HepG2 (cell line): Measurements from ENCODE around the gene ATOSB. TPM values are rescaled to one million over a fixed set of nuclear protein-coding genes. Genes with fewer than 3 reads are reported as not detected.

Experiments
- ELF3 ChIP-seq: IDR thresholded peaks from 2 replicates; pipeline ENCODE4 v1.6.1; 2016; ENCODE audit warnings: missing genetic modification reagents, missing compliant biosample characterization
- FOXK1 ChIP-seq: sonication (generic); formaldehyde crosslinking; IDR thresholded peaks from 2 replicates; pipeline ENCODE4 v1.4.0; 2020; ENCODE audit warnings: low read depth, missing genetic modification reagents, borderline replicate concordance
- GABPB1 ChIP-seq: IDR thresholded peaks from 2 replicates; pipeline ENCODE4 v1.6.1; 2016; ENCODE audit warnings: mild to moderate bottlenecking, missing genetic modification reagents, moderate library complexity, missing compliant biosample characterization
- HNRNPUL1 ChIP-seq: fragments of 200-400 bp; formaldehyde crosslinking; IDR thresholded peaks from 2 replicates; pipeline ENCODE4 v1.6.1; 2017; ENCODE audit warnings: low read depth, mild to moderate bottlenecking, low read length, moderate library complexity
- KAT8 ChIP-seq: IDR thresholded peaks from 2 replicates; pipeline ENCODE4 v1.6.1; 2016; ENCODE audit warnings: missing genetic modification reagents, missing compliant biosample characterization
- KDM3A ChIP-seq: IDR thresholded peaks from 2 replicates; pipeline ENCODE4 v1.6.1; 2018; ENCODE audit warnings: low read depth, missing compliant biosample characterization
- KDM6A ChIP-seq: IDR thresholded peaks from 2 replicates; pipeline ENCODE4 v1.6.1; 2016; ENCODE audit warnings: low read depth
- MLLT10 ChIP-seq: sonication (generic); formaldehyde crosslinking; IDR thresholded peaks from 2 replicates; pipeline ENCODE4 v1.4.0; 2020; ENCODE audit warnings: missing genetic modification reagents
- MYC ChIP-seq: sonication (generic); formaldehyde crosslinking; IDR thresholded peaks from 2 replicates; pipeline ENCODE4 v1.9.0; 2021; ENCODE audit warnings: missing genetic modification reagents, borderline replicate concordance
- NRL ChIP-seq: sonication (generic); formaldehyde crosslinking; IDR thresholded peaks from 2 replicates; pipeline ENCODE4 v1.5.0; 2020; ENCODE audit warnings: missing genetic modification reagents, mild to moderate bottlenecking, moderate library complexity, borderline replicate concordance
- PAX8 ChIP-seq: sonication (generic); formaldehyde crosslinking; IDR thresholded peaks from 2 replicates; pipeline ENCODE4 v1.8.0; 2022; ENCODE audit warnings: mild to moderate bottlenecking, missing genetic modification reagents, borderline replicate concordance
- PITX1 ChIP-seq: sonication (generic); formaldehyde crosslinking; IDR thresholded peaks from 2 replicates; pipeline ENCODE4 v1.5.1; 2020; ENCODE audit warnings: mild to moderate bottlenecking, missing genetic modification reagents
- PPARG ChIP-seq: conservative IDR thresholded peaks from 2 replicates; pipeline ENCODE4 v1.6.1; 2016; ENCODE audit warnings: missing biosample characterization, missing genetic modification reagents
- SNAPC2 ChIP-seq: sonication (generic); formaldehyde crosslinking; IDR thresholded peaks from 2 replicates; pipeline ENCODE4 v1.8.1; 2022; ENCODE audit warnings: mild to moderate bottlenecking, missing genetic modification reagents
- SP4 ChIP-seq: sonication (generic); formaldehyde crosslinking; IDR thresholded peaks from 2 replicates; pipeline ENCODE4 v1.8.1; 2023; ENCODE audit warnings: mild to moderate bottlenecking, missing genetic modification reagents
- SPEN ChIP-seq: sonication (generic); formaldehyde crosslinking; IDR thresholded peaks from 2 replicates; pipeline ENCODE4 v1.5.1; 2020; ENCODE audit warnings: low read depth, mild to moderate bottlenecking, missing genetic modification reagents
- TFDP2 ChIP-seq: sonication (generic); formaldehyde crosslinking; IDR thresholded peaks from 2 replicates; pipeline ENCODE4 v1.4.0; 2020; ENCODE audit warnings: missing genetic modification reagents
- TOPORS ChIP-seq: sonication (generic); formaldehyde crosslinking; IDR thresholded peaks from 2 replicates; pipeline ENCODE4 v1.8.0; 2023; ENCODE audit warnings: mild to moderate bottlenecking, missing genetic modification reagents
- ZFX ChIP-seq: sonication (generic); formaldehyde crosslinking; IDR thresholded peaks from 2 replicates; pipeline ENCODE4 v1.4.0; 2020; ENCODE audit warnings: mild to moderate bottlenecking, low read depth, missing genetic modification reagents, moderate library complexity
- ZNF121 ChIP-seq: sonication (generic); formaldehyde crosslinking; IDR thresholded peaks from 2 replicates; pipeline ENCODE4 v1.5.0; 2020; ENCODE audit warnings: mild to moderate bottlenecking, missing genetic modification reagents
- ZNF18 ChIP-seq: sonication (generic); formaldehyde crosslinking; IDR thresholded peaks from 2 replicates; pipeline ENCODE4 v1.8.0; 2022; ENCODE audit warnings: mild to moderate bottlenecking, missing genetic modification reagents; ENCODE audit not compliant: insufficient replicate concordance
- ZNF331 ChIP-seq: sonication (generic); formaldehyde crosslinking; IDR thresholded peaks from 2 replicates; pipeline ENCODE4 v1.4.0; 2020; ENCODE audit warnings: missing genetic modification reagents
- ZNF441 ChIP-seq: sonication (generic); formaldehyde crosslinking; IDR thresholded peaks from 2 replicates; pipeline ENCODE4 v1.7.0; 2021; ENCODE audit warnings: missing genetic modification reagents, borderline replicate concordance
- ZNF619 ChIP-seq: sonication (generic); formaldehyde crosslinking; IDR thresholded peaks from 2 replicates; pipeline ENCODE4 v1.4.0; 2020; ENCODE audit warnings: mild to moderate bottlenecking, missing genetic modification reagents
- ZNF644 ChIP-seq: IDR thresholded peaks from 2 replicates; pipeline ENCODE4 v1.6.1; 2016; ENCODE audit warnings: low read depth
- ZNF772 ChIP-seq: sonication (generic); formaldehyde crosslinking; IDR thresholded peaks from 2 replicates; pipeline ENCODE4 v1.5.0; 2020; ENCODE audit warnings: mild to moderate bottlenecking, missing genetic modification reagents
- polyA plus RNA-seq, 8 experiments: library from polyadenylated mRNA; depleted of rRNA in 3 of 8; stranded (reverse) in 7 of 8; unstranded in 1 of 8; fragments of >200 nt; fragmentation: Illumina TruSeq in 4 of 8; extraction: Trizol in 4 of 8; gene quantifications; 2 replicates each; pipeline versions ENCODE4 v1.2.1 to v1.2.3, GENCODE V29; 2011 to 2016; ENCODE audit warnings: low read depth in 4 of 8, missing spikeins in 1 of 8, mixed read lengths in 1 of 8; ENCODE audit not compliant: insufficient read depth in 1 of 8
- total RNA-seq, 5 experiments: library from RNA; depleted of rRNA; stranded (reverse); fragments of >200 nt; fragmentation: Illumina TruSeq; extraction: Trizol; gene quantifications; 2 replicates each; pipeline ENCODE4 v1.2.3, GENCODE V29; 2016; ENCODE audit warnings: low read depth in 1 of 5
- TF ChIP-seq, protein P1 (sequence below): sonication (generic); formaldehyde crosslinking; IDR thresholded peaks from 2 replicates; pipeline ENCODE4 v1.9.0; 2022; ENCODE audit warnings: low read depth, missing genetic modification reagents

ATOSB gene
- total and polyA plus RNA-seq, 2 of the 13 experiments (the other 11 are each of a cell fraction or from before 2014, with no cell fraction given) = 1.9 to 6.4 TPM

GRCh38 chr9:35115680-35116538, at the start of gene ATOSB (continued):
- TF ChIP-seq ZNF331 (CRISPR knock-in tag) (no peak), ZNF644 (CRISPR knock-in tag) (no peak), FOXK1 (CRISPR knock-in tag) (no peak), ZFX (CRISPR knock-in tag) (0 out of 2 replicates have a peak, but pooled peaks have one; percentile 14), HNRNPUL1 (no peak), KDM3A (no peak), SPEN (CRISPR knock-in tag) (0 out of 2 replicates have a peak, but pooled peaks have one; percentile 32), SP4 (CRISPR knock-in tag) (peak; percentile 79), ZNF772 (peak; percentile 32; the same call in 1 of the 2 replicates), TOPORS (no peak), PITX1 (CRISPR knock-in tag) (no peak; the same call in 1 of the 2 replicates), ZNF121 (no peak), PAX8 (0 out of 2 replicates have a peak, but pooled peaks have one; percentile 9), KAT8 (CRISPR knock-in tag) (0 out of 2 replicates have a peak, but pooled peaks have one; percentile 0), GABPB1 (peak; percentile 65; the same call in 1 of the 2 replicates), ZNF18 (peak; percentile 43), MYC (peak; percentile 46; the same call in 1 of the 2 replicates), ELF3 (CRISPR knock-in tag) (peak; percentile 27; the same call in 1 of the 2 replicates), ZNF619 (CRISPR knock-in tag) (0 out of 2 replicates have a peak, but pooled peaks have one; percentile 47), PPARG (no peak), NRL (CRISPR knock-in tag) (peak; percentile 9; the same call in 1 of the 2 replicates), KDM6A (CRISPR knock-in tag) (no peak), TFDP2 (CRISPR knock-in tag) (peak; percentile 31; the same call in 1 of the 2 replicates), ZNF441 (CRISPR knock-in tag) (peak; percentile 75; the same call in 1 of the 2 replicates), SNAPC2 (CRISPR knock-in tag) (no peak), MLLT10 (CRISPR knock-in tag) (no peak)
- TF ChIP-seq, protein P1, sequence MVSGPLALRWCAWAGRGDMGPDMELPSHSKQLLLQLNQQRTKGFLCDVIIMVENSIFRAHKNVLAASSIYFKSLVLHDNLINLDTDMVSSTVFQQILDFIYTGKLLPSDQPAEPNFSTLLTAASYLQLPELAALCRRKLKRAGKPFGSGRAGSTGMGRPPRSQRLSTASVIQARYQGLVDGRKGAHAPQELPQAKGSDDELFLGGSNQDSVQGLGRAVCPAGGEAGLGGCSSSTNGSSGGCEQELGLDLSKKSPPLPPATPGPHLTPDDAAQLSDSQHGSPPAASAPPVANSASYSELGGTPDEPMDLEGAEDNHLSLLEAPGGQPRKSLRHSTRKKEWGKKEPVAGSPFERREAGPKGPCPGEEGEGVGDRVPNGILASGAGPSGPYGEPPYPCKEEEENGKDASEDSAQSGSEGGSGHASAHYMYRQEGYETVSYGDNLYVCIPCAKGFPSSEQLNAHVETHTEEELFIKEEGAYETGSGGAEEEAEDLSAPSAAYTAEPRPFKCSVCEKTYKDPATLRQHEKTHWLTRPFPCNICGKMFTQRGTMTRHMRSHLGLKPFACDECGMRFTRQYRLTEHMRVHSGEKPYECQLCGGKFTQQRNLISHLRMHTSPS (CRISPR knock-in tag) = 0 out of 2 replicates have a peak, but pooled peaks have one; percentile 18
